ENCODE measurements around the gene BSND.

The BSND gene

DNA sequence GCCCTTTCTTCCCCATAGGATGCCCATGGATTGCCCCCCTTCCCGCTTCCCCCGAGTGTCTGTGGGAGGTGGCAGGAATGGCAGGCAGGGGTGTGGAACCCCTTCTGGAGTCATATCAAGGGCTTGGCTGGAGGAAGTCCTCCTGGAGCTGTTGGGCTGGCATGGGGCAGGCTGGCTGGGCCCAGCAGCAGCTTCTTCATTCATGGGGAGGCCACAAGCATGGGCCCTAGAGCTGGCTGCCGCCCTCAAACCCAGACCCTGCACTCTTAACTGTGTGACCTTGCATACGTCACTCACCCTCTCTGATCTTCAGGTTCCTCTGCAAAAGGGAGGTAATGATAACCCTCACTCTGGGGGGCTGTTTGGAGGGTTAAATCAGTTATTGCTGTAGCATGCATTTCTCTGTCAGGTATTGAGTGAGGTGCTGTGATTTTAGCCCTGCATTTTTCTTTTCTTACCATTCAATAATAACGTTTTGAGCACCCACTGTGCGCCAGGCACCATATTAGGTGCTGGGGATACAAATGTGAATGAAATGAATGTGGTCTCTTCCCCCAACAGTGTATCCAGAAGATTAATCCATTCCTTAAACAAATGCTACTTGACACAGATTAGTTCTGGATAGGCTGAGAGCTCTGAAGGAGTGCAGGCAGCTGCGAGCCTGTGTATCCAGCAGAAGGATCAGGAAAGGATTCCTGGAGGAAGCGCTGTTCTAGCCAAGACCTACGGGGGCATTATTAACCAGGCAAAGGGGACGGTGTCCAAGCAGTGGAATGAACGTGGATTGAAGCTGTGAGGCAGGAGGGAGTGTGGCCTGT is 49.9 kb downstream of the BSND start:
- DNase-seq (ENCODE audit: low read depth), result no peak

GRCh38 chr1:55049271-55049913 is 50.7 kb downstream of the BSND start:
- DNase-seq (ENCODE audit: low read depth), result no peak

DNA sequence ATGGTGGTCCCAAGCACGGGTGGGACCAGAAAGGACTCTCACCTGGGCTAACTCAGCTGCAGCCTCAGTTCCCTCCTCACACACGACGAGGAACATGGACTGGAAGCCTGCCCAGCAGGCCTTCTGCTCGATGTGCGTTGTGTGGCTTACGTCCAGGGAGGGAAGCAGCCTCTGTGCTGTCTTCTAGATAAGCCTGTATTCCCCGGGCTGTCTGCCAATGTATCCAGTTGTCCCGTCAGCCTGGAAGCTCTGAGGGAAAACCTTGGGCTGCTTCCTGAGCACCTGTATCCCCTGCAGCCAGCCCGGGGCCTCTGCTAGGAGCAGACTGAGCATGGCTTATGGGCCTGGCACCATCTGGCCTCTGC is 51.2 kb downstream of the BSND start:
- DNase-seq (ENCODE audit: low read depth), result no peak

DNA sequence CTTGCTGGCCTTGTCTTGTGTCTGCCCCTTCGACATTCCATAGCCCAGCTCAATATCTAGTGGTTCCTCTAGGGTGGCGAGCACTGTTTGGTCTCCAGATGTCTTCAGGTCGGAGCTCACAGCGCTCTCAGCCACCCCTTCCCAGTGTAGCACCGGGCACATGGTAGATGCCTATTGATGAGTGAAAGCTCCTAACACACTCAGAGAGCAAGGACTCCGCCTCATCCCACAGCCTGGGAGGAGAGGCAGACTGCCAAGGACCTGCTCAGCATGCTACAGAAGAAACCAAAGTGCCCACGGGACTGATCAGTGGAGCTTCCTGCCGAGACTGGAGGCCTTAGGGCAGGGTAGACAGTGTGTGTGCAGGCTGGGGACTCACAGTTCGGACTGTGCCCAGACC is 51.5 kb downstream of the BSND start:
- no peak for DNase-seq (ENCODE audit: low read depth)

GRCh38 chr1:55051169-55051568 is 52.4 kb downstream of the BSND start:
- no peak for DNase-seq (ENCODE audit: low read depth)

GRCh38 chr1:55051621-55052020 is 52.9 kb downstream of the BSND start:
- DNase-seq (ENCODE audit: low read depth), result no peak

- no peak for DNase-seq (ENCODE audit: low read depth)
These were observed 53.7 kb downstream of the BSND start for GRCh38 chr1:55052221-55053142.

DNA sequence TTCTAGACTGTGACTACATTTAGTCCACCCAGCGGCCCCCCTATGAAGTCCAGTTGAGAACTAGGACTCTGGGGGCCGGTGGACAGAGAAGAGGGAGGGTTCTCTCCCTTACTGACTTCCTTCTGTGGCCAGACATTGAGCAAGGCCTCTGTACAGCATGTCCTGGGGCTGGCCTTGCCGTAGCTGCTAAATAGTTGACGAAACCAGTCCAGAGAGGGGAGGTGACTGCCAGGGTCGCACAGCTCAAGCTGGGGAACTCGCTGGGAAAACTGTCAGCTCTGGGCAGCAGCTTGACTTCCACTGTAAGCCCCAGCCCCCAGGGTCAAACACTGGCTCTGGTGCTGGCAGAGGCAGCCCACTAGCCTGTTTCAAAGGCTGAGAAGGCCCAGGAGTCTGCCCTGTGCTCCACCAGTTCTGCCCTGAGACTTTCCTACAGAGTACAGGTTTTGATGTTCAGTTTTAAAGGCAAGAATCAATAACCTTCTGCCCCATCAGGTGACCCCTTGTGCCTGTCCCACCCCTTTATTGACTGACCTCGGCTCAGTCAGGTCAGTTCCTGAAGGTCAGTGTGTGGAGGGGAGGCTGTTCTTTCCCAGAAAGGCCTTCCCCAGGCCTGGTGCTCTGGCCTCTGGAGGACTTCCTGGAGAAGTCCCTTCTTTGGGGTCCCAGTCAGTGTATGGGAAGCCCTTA is 54.7 kb downstream of the BSND start:
- DNase-seq (ENCODE audit: low read depth), result no peak

DNA sequence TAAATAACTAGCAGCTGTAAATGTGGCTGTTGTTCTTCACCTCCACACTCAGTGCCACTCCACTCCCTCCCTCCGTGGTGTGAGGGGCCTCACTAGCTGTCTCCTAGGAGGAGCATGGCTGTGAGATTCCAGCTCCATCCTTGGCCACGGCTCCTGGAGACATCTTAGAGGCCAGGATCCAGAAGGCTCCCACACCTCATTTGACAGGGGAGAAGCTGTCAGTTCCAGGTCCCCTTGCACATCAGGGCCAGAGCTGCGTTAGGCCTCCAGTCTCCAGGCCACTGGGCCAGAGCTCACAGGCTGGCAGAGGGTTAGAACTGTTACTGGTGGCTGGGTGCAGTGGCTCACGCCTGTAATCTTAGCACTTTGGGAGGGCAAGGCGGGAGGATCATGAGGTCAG is 55.7 kb downstream of the BSND start:
- no peak for DNase-seq (ENCODE audit: low read depth)

GRCh38 chr1:55055084-55055882 is 56.5 kb downstream of the BSND start:
- DNase-seq (ENCODE audit: low read depth), result no peak

GRCh38 chr1:55055951-55056631 is 57.4 kb downstream of the BSND start:
- DNase-seq (ENCODE audit: low read depth), result no peak

DNA sequence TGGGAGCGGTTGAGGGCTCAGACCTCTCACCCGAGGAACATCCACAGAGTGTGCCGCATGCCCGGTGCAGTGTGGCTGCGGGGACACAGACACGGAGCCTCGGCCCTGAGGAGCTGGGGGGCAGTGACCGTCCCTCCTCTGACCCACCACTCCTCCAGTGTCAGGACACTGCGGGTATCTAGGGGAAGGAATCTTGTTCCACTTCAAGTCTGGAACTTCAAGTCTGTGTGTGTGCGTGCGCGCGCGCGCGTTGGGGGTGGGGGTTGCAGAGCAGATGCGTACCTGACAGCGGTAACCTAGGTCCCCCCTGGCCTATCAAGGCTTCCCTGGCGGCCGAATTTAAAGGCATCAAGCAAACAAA is 57.9 kb downstream of the BSND start:
- no peak for DNase-seq (ENCODE audit: low read depth)

GRCh38 chr1:55057270-55057955 is 58.7 kb downstream of the BSND start:
- no peak for DNase-seq (ENCODE audit: low read depth)

DNA sequence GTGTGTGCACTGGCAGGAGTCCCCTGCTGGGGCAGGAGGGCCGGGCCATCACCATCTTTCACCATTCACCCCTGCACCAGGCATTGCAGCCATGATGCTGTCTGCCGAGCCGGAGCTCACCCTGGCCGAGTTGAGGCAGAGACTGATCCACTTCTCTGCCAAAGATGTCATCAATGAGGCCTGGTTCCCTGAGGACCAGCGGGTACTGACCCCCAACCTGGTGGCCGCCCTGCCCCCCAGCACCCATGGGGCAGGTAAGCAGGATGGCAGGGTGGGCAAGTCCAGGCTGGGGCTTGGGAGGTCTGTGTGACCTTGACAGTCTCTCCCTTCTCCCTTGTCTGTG is 59.2 kb downstream of the BSND start:
- no peak for DNase-seq (ENCODE audit: low read depth)

- DNase-seq (ENCODE audit: low read depth), result no peak
These were observed 60.8 kb downstream of the BSND start for GRCh38 chr1:55059302-55060132.

DNA sequence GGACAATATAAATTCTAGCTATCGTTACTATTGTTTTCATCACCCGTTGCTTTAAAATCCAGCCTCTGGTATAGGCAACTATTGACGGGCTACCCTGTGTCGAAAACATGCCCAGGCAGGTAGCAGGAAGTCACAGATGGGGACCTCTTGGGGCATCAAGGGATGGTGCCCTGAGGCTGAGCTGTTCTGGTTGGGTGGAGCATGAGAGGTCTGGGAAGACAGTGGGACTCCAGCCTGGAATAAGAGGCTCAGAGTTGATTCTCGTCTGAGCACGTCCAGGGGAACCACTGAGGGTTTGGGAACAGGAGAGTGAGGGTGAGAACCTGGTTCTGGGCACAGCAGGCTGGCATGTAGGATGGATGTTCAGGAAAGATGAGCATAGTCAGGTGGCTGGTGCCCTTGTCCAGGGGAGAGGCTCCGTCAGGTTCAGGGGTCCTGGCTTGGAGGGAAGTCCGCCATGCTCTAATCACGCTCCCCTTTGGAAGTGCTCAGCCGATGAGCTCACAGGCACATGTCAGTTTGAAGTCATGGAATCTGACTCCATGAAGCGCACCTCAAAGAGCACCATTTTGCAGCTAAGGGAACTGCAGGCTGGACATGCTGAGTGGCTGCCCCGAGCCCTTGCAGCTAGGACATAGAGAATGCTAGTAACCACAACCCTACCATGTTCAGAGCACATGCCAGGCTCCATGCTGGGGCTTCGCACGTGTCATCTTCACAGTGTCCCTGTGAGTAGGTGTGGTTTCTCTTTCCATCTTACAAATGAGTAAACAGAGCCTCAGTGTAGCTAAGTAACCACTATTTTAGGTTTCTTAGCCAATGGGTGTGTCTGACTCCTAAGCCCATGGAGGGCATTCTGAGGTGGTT is 61.6 kb downstream of the BSND start:
- no peak for DNase-seq (ENCODE audit: low read depth)

GRCh38 chr1:55061000-55061705 is 62.4 kb downstream of the BSND start:
- no peak for DNase-seq (ENCODE audit: low read depth)

Measured in stimulated activated CD8-positive, alpha-beta memory T cell treated with anti-CD3 and anti-CD28 coated beads, Interleukin-15, amount 100 ng/mL, for 24 hours (primary cell).